ENCODE measurements around the gene TSKU. TPM values are rescaled to one million over a fixed set of nuclear protein-coding genes. Genes with fewer than 3 reads are reported as not detected.

The TSKU gene
- total RNA-seq, 2 experiments from 2014 or later: 1.5 to 1.8 TPM

DNA sequence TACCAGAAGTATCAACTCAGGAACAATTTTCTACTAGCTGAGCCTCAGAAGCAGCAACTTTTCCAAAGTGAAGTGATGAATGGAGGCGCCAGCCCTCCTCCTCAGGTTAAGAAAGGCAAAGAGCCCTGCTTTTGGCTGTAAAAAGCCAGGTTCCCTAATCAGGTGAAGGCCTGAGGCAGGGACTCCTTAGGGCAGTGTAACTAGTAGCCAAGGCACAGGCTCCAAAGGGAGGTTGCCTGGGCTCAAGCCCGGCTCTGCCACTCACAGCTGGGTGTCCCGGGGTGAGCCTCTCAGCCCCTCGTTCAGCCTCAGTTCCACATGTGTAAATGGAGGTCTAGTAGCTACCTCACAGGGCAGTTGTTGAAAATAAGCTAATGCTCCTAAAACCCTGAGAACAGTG, 19.5 kb downstream of the TSKU start:
- no peaks in the 10 kb centered on the region for H3K9me2 ChIP-seq (ENCODE audit: insufficient read depth, low read length)
- DNase-seq (ENCODE audit: low spot score): no peak
- ChIA-PET CTCF (ENCODE audit: unreplicated experiment) (no interaction called here), POLR2A (no interaction called here)
- no peaks in the 10 kb centered on the region for H3K36me3 ChIP-seq (ENCODE audit: insufficient read depth, low read length)
- no peak overlapping the region for H3K4me2 ChIP-seq (ENCODE audit: low read length)
- no peak for TF ChIP-seq EZH2phosphoT487 (IDR thresholded peaks at IDR 0.05; ENCODE audit: borderline replicate concordance, low read depth, low read length)
- no peak for TF ChIP-seq CTCF (conservative IDR thresholded peaks at IDR 0.05; ENCODE audit: low read length)
- no peaks in the 10 kb centered on the region for H3K4me1 ChIP-seq (ENCODE audit: insufficient read depth, low read length, poor library complexity, severe bottlenecking)
- H3K79me2 ChIP-seq (ENCODE audit: insufficient read depth, low read depth, low read length): no peaks in the 10 kb centered on the region
- no TSS peak for BruUV-seq (replicated peaks)
- H3K27ac ChIP-seq (ENCODE audit: low read depth, low read length, poor library complexity, severe bottlenecking): no peak overlapping the region
- no peaks in the 10 kb centered on the region for H3K9me3 ChIP-seq (ENCODE audit: low read length)
- H2AFZ ChIP-seq (ENCODE audit: low read length): no peak overlapping the region
- intact Hi-C loops (cut with micrococcal nuclease; ENCODE audit: unreplicated experiment): no loop called here
- H3K4me3 ChIP-seq (ENCODE audit: low read depth, low read length, poor library complexity, severe bottlenecking): no peak overlapping the region
- no peaks in the 10 kb centered on the region for H4K20me1 ChIP-seq (ENCODE audit: insufficient read depth, low read length)

GRCh38 chr11:76803023-76803422, 19.9 kb downstream of the TSKU start:
- CTCF ChIA-PET (ENCODE audit: unreplicated experiment): no interaction called here

More at GRCh38 chr11:76803023-76803422, 19.9 kb downstream of the TSKU start:
- no peak overlapping the region for H3K4me2 ChIP-seq (ENCODE audit: low read length)
- no peak overlapping the region for H3K27ac ChIP-seq (ENCODE audit: low read depth, low read length, poor library complexity, severe bottlenecking)
- H4K20me1 ChIP-seq (ENCODE audit: insufficient read depth, low read length): no peaks in the 10 kb centered on the region
- TF ChIP-seq CTCF (conservative IDR thresholded peaks at IDR 0.05; ENCODE audit: low read length) (no peak), EZH2phosphoT487 (IDR thresholded peaks at IDR 0.05; ENCODE audit: borderline replicate concordance, low read depth, low read length) (no peak)
- no TSS peak for BruUV-seq (replicated peaks)
- H3K79me2 ChIP-seq (ENCODE audit: insufficient read depth, low read depth, low read length): no peaks in the 10 kb centered on the region
- H3K9me3 ChIP-seq (ENCODE audit: low read length): no peaks in the 10 kb centered on the region
- no peak for DNase-seq (ENCODE audit: low spot score)
- H3K4me1 ChIP-seq (ENCODE audit: insufficient read depth, low read length, poor library complexity, severe bottlenecking): no peaks in the 10 kb centered on the region
- POLR2A ChIA-PET: no interaction called here
- no peak overlapping the region for H3K4me3 ChIP-seq (ENCODE audit: low read depth, low read length, poor library complexity, severe bottlenecking)
- no peaks in the 10 kb centered on the region for H3K36me3 ChIP-seq (ENCODE audit: insufficient read depth, low read length)
- intact Hi-C loops (cut with micrococcal nuclease; ENCODE audit: unreplicated experiment): no loop called here
- H2AFZ ChIP-seq (ENCODE audit: low read length): no peak overlapping the region
- no peaks in the 10 kb centered on the region for H3K9me2 ChIP-seq (ENCODE audit: insufficient read depth, low read length)

All from OCI-LY7 (cell line).